DND-41 (cell line): Measurements from ENCODE around the gene KRTAP3-1.

Source experiments
- EZH2 ChIP-seq: IDR thresholded peaks from 3 replicates; pipeline ENCODE4 v1.6.1; 2012; ENCODE audit warnings: borderline replicate concordance, low read depth, mild to moderate bottlenecking, moderate library complexity, low read length, inconsistent platforms; ENCODE audit not compliant: severe bottlenecking
- TF ChIP-seq, protein P1 (sequence below): IDR thresholded peaks from 2 replicates; pipeline ENCODE4 v1.5.1; 2012; ENCODE audit warnings: borderline replicate concordance, low read length, moderate library complexity, mild to moderate bottlenecking; ENCODE audit not compliant: poor library complexity, severe bottlenecking; ENCODE audit errors: extremely low read depth

DNA sequence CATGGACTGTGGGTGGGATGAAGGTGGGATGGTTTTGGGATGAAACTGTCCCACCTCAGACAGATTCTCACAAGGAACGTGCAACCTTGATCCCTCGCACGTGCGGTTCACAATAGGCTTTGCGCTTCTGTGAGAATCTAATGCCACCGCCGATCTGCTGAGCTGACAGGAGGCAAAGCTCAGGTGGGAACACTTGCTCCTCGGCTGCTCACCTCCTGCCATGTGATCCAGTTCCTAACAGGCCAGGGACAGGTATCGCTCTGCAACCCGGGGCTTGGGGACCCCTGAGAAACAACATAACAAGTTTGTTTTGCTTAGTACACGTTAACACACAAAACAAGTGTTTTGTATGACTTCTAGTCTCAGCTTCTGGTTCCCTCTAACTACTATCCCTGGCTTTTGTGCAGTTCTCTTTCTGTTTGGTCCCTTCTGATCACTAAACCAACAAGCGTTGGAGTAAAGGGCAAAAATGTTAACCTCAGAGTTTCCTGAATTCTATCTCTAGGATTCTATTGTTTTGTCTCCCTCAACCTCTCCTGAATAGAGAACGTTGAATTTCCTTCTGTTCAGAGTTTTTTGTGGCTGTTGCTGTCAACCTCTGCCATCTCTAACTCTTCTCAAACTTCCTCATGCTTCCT, 7.8 kb upstream of the KRTAP3-1 start:
- TF ChIP-seq, protein P1, sequence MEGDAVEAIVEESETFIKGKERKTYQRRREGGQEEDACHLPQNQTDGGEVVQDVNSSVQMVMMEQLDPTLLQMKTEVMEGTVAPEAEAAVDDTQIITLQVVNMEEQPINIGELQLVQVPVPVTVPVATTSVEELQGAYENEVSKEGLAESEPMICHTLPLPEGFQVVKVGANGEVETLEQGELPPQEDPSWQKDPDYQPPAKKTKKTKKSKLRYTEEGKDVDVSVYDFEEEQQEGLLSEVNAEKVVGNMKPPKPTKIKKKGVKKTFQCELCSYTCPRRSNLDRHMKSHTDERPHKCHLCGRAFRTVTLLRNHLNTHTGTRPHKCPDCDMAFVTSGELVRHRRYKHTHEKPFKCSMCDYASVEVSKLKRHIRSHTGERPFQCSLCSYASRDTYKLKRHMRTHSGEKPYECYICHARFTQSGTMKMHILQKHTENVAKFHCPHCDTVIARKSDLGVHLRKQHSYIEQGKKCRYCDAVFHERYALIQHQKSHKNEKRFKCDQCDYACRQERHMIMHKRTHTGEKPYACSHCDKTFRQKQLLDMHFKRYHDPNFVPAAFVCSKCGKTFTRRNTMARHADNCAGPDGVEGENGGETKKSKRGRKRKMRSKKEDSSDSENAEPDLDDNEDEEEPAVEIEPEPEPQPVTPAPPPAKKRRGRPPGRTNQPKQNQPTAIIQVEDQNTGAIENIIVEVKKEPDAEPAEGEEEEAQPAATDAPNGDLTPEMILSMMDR, result no peak
- no peak for TF ChIP-seq EZH2
